NCI-H526 treated with DMSO at 0.1 percent for 48 hours (cell line): ENCODE data around the gene MRGPRG.
"Not testable (repeated sequence)": the region's sequence is repeated elsewhere in the genome, so short reads cannot be mapped to it uniquely, and the experiment has no call there.

ENCODE experiments used
- DNase-seq: peaks from one replicate; lab custom pipeline; 2025; lab: John Stamatoyannopoulos, UW

The MRGPRG gene, protein sequence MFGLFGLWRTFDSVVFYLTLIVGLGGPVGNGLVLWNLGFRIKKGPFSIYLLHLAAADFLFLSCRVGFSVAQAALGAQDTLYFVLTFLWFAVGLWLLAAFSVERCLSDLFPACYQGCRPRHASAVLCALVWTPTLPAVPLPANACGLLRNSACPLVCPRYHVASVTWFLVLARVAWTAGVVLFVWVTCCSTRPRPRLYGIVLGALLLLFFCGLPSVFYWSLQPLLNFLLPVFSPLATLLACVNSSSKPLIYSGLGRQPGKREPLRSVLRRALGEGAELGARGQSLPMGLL

DNA sequence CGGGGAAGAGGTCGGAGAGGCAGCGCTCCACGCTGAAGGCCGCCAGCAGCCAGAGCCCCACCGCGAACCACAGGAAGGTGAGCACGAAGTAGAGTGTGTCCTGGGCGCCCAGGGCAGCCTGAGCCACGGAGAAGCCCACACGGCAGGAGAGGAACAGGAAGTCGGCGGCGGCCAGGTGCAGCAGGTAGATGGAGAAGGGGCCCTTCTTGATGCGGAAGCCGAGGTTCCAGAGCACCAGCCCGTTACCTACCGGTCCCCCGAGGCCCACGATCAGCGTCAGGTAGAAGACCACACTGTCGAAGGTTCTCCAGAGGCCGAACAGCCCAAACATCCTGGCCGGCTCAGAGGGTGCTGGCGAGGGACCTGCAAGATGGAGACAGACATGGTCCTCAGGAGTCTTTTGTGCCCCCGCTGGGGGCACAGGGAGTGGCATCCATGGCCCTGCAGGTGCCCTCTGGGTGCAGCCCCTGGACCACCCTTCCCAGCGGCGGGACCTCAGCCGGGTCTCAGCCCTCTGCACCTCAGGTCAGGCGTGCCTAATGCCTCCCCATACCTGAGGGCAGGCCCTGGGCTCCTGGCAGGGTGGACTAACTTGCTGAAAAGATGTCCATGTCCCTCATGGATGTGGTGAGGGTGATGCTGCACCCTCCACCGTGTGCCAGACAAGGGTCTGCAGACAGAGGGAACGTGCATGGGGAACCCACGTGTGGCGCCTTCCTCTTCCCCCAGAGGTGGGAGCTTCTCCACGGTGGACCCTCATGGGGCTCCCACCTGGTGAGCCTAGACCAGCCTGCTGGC is at the start of gene MRGPRG:
MRGPRG (minus strand) TSS at position 331 of the 798 bp plus-strand sequence; CDS start at position 331, 0 bp downstream.
- DNase-seq: no peak

DNA sequence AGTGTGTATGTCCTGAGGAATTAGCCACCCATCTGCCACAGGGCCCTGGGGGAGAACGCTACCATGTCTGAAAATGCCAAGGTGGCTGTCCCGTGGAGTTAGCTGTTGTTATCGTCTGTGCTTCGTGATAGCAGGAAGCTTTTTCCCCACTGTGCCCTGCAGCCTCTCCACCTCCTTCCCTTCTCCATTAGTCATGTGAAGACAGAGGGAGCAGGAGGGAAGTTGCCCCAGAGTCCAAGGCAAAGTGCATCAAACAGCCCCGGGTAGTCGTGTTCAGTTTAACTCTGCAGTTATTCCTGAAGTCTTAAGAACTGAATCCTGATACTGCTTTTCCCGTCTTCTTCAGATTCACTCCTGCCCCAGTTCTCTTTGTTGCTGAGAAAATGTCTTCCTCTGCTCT is 43.9 kb upstream of the MRGPRG start:
- DNase-seq: not testable (repeated sequence)

DNA sequence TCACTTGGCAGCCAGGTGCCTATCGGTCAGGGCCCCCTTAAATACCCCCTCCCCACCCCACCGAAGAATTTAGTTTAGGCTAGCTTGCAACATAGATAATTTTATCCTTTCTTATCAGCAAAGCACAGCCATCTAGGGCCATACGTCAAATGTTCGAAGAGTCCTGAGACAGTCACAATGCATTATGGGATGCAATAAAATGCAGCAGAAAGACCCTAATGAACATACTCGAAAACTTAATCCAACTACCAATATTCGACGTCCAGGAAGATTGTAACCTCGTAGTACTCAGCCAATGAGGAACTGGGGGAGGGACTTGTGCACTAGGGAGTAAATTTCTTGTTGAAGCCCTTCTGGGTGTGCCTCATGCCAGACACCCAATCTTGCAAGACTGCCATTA is 43.2 kb upstream of the MRGPRG start:
- DNase-seq: not testable (repeated sequence)

DNA sequence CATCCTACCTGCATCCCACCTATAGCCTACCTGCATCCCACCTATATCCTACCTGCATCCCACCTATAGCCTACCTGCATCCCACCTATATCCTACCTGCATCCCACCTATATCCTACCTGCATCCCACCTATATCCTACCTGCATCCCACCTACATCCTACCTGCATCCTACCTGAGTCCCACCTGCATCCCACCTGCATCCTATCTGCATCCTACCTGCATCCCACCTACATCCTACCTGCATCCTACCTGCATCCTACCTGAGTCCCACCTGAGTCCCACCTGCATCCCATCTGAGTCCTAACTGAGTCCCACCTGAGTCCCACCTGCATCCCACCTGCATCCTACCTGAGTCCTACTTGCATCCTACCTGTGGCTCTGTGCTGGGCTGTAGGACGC is 38.9 kb upstream of the MRGPRG start:
- DNase-seq: not testable (repeated sequence)

DNA sequence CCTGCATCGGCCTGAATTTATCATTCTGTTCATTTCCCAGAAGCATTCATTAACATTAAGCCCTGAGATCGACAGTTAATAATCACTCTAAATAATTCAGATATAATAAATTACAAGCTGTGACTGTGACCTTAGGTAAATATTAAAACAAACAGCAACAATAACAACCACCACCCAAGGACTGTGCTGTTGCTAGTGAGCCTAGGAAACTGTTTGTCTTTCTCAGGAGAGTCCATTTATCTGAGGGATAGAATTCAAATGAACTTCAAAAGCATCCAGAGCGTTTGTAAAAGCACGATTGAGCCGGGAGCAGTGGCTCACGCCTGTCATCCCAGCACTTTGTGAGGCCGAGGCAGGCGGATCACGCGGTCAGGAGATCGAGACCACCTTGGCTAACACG is 36.6 kb upstream of the MRGPRG start:
- not testable (repeated sequence) for DNase-seq

DNA sequence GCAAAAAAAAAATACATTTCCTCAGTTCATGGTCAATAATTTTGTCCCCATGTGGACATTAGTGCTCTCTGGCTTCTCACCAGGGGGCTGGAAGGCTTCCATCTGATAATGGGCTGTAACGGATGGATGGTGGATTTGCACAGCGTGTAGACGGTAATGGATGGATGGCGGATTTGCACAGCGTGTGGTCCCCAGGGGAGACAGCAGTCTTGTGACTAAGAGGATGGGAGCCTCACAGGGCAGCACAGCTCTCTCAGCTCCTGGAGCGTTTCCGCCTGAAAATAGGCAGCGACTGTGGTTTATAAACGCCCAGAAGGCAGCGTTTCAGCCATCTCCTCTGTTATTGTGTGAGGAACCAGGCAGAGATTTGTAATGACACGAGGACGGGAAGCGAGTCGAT is 36.2 kb upstream of the MRGPRG start:
- not testable (repeated sequence) for DNase-seq

DNA sequence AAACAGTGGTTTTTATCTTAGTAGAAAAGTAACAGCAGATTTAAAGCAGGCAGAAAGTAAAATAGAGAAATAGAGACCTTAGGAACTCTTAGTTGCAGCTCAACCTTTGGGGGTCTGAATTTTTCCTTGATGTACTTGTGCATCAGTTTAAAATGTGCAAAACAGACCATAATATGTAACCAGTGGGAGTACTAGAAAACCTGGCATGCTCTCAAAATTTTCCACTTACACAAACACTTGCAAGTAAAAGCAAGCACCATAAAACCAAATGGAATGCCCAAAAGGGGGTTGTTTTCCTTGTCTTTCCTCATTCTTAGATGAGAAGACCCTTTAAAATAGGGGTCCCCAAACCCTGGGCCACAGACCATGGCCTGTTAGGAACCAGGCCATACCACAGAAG is 26.5 kb upstream of the MRGPRG start:
- no peak for DNase-seq

DNA sequence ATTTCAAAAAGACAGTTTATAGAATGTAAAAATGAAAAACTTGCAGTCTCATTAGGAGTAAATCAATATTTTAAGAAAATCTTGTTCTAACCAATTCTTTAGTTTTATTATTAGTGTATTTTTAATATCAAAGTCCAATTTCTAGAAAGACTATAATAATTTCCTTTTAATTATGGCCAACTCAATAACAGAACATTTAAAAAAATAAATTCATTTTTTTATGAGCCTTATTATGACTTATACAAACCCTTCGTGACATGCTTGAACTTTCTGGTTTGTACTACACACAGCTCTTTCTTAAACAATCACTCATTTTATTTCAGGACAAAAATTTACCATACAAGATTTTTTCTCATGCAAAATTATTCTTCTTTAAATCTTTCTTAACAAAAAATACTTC is 25.3 kb upstream of the MRGPRG start:
- no peak for DNase-seq

DNA sequence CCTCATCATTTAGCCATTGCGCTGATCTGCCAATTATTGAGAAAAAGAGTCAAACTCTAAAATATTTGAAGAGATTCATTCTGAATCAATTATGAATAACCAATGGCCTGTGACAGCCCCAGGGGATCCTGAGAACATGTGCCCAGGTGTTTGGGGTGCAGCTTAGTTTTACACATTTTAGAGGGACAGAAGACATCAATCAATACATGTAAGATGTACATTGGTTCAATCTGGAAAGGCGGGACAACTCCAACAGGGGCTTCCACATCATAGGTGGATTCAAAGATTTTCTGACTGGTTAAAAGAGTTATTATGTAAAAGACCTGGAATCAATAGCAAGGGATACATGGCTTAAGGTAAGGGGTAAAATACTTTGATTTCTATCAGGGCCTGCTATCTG is 18.5 kb upstream of the MRGPRG start:
- no peak for DNase-seq

DNA sequence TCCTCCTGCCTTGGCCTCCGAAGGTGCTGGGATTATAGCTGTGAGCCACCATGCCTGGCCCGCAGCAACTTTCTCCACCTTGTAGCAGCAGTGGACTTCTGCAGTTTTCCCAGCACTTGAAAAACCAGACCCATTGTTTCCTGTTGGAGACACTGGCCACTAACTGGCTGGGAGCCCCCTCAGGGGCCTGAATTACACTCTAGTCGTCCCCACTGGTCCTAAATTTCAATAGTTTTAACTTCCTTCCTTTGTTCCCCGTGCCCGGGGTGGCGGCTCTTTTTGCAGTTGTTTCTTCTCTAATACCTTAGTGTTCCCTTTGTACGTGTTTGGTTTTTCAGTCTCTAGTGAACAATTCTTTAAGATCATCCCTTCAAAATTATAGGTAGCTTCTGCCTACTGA is 16.2 kb upstream of the MRGPRG start:
- no peak for DNase-seq

DNA sequence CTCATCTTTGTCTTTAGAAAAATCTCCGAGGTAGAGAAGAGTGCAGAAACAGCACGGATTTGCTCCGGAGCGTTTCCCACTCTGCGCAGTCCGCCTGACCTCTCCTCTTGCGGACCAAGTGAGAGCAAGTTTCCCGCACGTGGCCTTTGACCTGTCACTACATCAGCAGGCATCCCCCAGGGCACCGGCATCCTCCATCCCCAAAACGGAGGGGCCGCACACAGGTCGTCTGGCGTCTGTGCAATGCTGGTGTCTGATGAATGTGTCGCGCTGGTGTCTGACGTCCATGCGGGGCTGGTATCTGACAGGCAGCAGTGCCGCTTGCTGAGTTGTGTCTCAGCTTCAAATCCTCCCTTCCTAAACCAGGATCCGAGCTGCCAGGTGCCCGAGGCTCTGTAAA is 14.3 kb upstream of the MRGPRG start:
- DNase-seq: no peak

DNA sequence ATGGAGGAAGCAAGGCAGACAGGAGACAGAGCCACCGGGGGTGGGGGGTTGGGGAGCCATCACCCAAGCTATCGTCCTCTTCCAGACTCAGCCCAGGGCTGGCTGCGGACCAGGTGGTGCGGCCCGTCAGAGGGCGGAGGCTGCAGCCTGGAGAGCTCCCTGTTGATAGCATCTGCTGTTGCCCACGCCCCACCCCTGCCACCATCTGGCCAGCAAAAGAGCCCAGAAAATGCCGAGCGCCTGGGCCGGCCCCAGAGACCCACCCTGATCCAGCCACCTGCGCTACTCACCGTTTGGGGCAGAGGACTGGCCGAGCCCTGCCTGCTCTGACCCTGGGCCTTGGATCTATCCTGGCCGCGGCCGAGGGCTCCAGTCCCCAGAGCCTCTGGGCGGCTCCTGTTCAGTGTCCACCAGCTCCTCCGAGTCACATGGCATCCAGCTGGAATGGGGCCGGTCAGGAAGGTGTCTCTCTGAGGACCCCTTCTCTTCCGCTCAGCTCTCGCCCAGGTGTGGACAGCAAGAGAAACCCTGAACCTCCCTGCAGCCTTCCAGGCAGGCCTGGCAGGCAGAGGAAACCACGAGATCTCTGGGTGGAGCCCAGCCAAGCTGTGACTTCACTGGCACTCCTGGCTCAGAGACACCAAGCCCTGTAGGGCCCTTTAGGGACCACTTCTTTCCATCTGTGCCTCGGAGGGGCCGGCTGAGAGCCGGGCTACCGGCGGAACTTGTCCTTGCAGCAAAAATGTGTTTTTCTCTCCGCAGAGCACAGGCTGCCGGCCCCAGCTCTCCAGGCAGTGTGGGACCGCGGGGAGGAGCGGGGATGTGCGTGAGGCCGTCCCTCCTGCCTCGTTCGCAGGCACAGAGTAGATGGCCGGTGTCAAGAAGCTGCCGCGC is 13.5 kb upstream of the MRGPRG start, which contains the start of gene MRGPRE:
MRGPRE (minus strand) TSS at position 567 of the 894 bp plus-strand sequence. CDS start 3,618 bp downstream, outside the sequence.
- DNase-seq: no peak

DNA sequence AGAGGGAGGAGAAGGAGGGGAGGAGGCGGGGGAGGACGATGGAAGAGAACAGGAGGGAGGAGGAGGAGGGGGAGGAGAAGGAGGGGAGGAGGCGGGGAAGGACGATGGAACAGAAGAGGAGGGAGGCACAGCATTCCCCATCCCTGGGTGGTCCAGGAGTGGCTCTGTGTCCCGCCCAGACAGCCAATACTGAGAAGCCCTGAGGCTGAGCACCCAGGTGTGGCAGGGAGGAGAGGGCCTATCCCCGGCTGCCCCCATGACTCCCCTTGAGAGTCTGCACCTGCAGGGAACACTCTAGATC is 12.9 kb upstream of the MRGPRG start:
- no peak for DNase-seq

DNA sequence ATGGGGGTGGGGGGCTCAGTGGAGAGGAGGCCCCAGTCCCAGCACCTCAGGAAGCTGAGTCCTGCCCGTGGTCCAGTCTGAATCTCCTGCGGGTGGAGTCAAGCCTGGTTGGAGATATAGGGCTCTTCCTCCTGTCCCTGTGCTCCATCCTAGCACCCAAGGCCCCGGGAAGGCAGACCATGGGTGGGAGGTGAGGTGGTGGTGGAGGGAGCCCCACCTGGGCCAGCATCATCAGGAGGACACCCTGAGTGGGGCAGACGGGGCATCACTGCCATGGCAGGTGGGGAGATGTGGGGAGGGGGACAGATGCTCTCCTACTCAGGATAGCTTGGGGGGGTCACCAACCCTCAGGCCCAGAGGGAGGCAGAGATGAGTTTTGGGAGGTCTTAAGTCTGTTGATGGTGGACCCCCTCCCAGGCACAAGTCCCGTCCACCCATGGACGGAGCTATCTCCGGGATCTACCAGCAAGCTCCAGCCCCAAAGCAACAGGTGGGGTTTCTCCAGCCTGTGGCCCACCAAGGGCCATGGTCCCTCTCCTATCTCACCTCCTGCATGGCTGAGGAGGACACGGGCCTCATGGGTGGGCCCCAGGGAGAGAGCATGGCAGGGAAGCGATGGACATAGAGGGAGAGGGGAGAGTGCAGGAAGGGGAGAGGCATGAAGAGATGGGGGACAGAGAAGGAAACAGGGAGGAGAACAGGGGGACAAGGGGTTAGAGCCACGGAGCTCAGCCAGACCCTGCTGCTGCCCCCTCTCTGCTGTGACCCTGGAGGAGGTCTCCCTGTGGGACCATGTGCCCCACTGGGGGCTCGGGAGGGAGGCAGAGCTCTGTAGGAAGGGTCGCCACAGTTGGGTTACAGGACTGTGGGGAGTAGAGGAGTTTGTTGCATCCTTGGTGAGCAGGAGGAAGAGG is 12.3 kb upstream of the MRGPRG start:
- DNase-seq: no peak

DNA sequence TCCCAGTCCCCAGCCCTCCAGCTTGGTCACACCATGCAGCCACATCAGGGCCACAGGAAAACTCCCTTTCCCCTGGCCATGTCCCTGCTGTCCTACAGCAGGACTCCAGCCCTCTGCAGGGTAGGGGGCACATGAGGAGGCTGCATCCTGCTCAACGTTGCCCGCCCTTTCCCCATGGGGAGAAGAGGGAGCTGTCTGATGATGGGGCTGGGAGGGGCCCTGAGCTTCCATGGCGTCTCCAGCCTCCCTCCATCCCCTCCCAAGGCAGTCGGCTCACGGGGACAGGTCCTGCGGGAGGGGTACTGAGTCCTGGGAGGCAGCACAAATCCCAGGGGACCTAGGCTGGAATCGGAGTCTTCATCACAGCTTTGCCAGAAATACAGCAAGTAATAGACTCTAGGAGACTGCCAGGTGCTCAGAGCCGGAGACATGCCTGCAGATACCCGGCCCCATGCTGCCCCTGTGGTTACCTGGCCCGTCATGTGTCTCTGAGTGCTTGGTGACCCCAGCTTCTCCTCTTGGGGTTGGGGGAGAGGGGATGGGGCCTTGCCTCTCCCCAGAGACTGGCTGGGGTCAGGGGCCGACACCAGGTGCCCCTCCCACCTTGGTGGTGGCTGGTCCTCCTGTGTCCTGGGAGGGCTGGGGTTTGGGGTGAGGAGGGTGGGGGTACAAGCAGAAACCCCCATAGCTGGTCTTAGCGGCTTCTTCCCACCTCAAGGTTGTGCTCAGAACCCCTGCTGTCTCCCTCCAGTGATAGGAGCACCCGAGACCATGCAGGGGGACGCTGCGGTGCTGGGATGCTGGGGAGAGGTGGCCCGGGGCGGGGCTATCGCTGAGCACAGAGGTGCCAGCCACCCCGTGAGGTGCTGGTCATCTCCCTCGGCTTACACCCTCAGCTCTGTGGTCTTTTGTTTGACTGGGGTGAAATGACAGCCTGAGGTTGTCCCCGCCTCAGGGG is 11.3 kb upstream of the MRGPRG start:
- no peak for DNase-seq

DNA sequence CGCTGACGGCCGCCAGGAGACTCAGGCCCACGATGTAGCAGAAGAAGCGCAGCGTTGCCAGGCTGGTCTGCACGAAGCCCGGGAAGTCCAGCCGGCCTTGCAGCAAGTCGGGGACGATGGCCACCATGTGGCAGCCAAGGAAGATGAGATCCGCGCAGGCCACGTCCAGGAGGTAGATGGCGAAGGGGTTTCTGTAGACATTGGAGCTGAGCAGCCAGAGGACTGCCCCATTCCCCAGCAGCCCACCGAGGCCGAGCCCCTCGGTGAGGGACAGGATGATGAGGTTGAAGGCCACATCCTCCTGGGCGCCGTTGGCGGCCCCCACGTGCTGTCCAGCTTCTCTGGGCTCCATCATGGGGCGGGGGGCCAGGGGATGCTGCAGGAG is 9.8 kb upstream of the MRGPRG start:
- DNase-seq: no peak

DNA sequence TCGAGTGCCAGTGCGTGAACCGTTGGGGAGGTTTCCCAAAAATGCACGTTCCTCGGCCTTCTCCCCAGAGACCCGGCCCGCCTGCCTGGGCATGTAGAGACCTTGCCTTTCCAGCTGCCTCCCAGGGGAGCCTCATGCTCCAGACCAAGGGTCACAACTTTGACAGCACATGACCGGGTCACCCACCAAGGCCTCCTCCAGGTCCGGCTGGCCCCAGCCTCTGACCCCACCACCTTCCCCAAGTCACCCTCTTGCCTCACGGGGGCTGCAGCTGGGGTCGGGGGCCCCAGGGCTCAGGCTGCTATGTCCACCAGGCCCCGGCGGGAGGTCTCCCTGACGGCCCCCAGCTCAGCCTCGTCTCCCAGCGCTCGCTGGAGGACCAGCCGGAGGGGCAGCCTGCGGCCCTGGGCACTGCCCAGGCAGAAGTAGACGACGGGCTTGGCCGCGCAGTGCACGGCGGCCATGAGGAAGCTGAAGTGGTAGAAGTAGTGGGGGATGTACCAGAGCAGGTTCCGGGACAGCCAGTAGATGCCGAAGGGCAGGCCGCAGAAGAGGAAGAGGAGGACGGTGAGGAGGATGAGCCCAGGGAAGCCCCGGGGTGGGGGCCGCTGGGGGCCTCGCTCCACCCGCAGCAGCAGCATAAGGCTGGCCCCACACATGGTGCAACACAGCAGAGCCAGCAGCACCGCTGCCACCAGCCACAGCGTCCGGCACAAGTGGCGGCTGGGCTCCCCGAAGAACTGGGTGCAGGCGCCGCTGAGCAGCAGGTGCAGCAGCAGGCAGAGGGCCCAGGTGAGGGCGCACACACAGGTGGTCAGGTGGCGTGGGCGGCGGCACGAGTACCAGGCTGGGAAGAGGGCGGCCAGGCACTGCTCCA is 9.2 kb upstream of the MRGPRG start:
- DNase-seq: no peak

DNA sequence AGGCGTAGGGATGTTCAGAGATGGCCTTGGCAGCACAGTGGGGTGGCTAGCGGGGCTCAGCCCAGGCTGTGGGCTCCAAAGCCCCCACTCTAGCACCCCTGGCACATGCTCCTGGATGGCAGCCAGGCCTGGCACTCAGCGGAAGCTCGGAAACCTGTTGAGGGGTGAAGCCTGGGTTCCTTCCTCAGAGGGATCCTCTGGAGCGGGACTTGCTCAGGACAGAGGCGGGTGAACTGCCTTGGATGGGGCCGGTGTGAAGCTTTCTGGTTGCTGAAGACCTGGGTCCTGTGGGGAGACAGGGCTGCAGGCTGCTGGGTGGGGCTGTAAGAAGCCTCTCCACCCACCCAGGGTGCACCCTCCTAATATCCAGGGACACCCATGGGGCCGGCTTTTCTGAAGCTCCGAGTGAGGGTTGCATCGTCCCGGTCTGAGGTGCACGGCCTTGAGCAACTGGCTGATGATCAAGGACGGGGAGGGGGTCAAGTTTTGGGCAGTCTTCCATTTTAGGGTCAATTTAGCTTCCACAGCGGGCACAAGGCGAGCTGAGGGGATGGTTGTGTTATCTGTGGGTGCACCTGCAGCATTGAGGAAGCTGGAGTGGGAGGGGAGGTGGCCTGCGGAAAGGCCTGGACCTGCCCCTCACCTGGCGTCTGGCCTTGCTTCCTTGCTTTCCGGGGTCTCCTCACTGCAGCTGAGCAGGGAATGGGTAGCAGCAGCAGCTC is 8.4 kb upstream of the MRGPRG start:
- no peak for DNase-seq
